AG08396 (cell line): ENCODE results near the gene PKP3.
"Not testable (repeated sequence)": the region's sequence is repeated elsewhere in the genome, so short reads cannot be mapped to it uniquely, and the experiment has no call there.

ENCODE experiments used
- DNase-seq: peaks from one replicate; pipeline ENCODE4 v3.0.0; 2012; ENCODE audit warnings: low spot score, mixed read lengths

The PKP3 gene

GRCh38 chr11:377174-377865 lies 16.7 kb upstream of the PKP3 start:
- no peak for DNase-seq

- no peak for DNase-seq
These were observed 16.0 kb upstream of the PKP3 start for GRCh38 chr11:377883-378500.

- DNase-seq: no peak
These were observed 14.6 kb upstream of the PKP3 start for GRCh38 chr11:379205-380094.

GRCh38 chr11:380095-380480 lies 13.9 kb upstream of the PKP3 start:
- no peak for DNase-seq

GRCh38 chr11:380491-380890 lies 13.5 kb upstream of the PKP3 start:
- DNase-seq: no peak

GRCh38 chr11:380996-381395 lies 13.0 kb upstream of the PKP3 start:
- DNase-seq: no peak

GRCh38 chr11:381501-382072 lies 12.4 kb upstream of the PKP3 start:
- no peak for DNase-seq

GRCh38 chr11:382081-382629 lies 11.9 kb upstream of the PKP3 start:
- DNase-seq: no peak

GRCh38 chr11:383431-383830 lies 10.6 kb upstream of the PKP3 start:
- no peak for DNase-seq

GRCh38 chr11:384511-384910 lies 9.5 kb upstream of the PKP3 start:
- no peak for DNase-seq

GRCh38 chr11:385594-386351 lies 8.2 kb upstream of the PKP3 start:
- DNase-seq: no peak

GRCh38 chr11:386483-386882 lies 7.5 kb upstream of the PKP3 start:
- DNase-seq: no peak

GRCh38 chr11:387193-387793 lies 6.7 kb upstream of the PKP3 start:
- DNase-seq: no peak

- not testable (repeated sequence) for DNase-seq
These were observed 4.6 kb upstream of the PKP3 start for GRCh38 chr11:389369-389768.

GRCh38 chr11:390175-390574 lies 3.8 kb upstream of the PKP3 start:
- no peak for DNase-seq

GRCh38 chr11:391117-392017 lies 2.6 kb upstream of the PKP3 start:
- no peak for DNase-seq

GRCh38 chr11:392102-392777 lies 1.8 kb upstream of the PKP3 start:
- no peak for DNase-seq

GRCh38 chr11:393219-394033 lies 583 bp upstream of the PKP3 start:
- peak; percentile 98 for DNase-seq
